ENCODE results near the gene G2E3. TPM values are rescaled to one million over a fixed set of nuclear protein-coding genes. Genes with fewer than 3 reads are reported as not detected.
"Not testable (repeated sequence)": the region's sequence is repeated elsewhere in the genome, so short reads cannot be mapped to it uniquely, and the experiment has no call there.

G2E3 gene
- polyA plus RNA-seq, 1 donor from 2014 or later, result 20.4 TPM

DNA sequence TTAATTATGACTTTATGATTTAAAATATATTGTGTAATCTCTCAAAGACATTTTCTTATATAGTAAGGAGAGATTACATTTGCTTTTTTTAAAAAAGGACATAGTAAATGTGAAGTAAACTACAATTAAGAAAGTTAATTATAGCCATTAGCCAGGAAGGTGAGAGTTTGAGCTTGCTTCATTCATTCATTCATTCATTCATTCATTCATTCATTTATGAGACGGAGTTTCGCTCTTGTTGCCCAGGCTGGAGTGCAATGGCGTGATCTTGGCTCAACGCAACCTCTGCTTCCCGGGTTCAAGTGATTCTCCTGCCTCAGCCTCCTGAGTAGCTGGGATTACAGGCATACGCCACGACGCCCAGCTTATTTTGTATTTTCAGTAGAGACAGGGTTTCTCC is 45.7 kb downstream of the G2E3 start:
- H3K27me3 Mint-ChIP-seq, H3K36me3 Mint-ChIP-seq, H3K27ac Mint-ChIP-seq, H3K9me3 Mint-ChIP-seq, H3K4me3 Mint-ChIP-seq, H3K4me1 Mint-ChIP-seq: not testable (repeated sequence)

DNA sequence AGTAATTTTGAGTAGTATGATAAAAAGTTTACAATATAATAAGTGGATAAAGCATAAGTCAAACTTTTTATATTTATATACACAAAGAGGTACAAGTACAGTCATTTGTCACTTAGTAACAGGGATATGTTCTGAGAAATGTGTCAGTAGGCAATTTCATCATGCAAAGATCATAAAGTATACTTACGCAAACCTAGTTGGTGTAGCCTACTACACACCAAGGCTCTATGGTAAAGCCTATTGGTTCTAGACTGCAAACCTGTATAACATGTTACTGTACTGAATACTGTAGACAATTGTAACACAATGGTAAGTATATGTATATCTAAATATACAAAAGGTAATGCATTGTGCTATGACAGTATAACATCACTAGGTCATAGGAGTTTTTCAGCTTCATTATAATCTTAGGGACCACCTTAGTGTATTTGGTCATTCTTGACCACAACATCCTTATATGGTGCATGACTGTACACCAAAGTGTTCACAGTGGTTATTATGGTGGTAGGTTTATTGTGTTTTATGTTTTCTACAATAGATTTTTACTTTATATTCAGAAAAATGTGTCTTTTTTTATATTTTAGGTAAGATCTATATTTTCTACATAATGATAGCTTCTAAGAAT is 48.3 kb downstream of the G2E3 start:
- Mint-ChIP-seq H3K27me3 (no peaks in the 10 kb centered on the region), H3K36me3 (no peaks in the 10 kb centered on the region), H3K9me3 (no peaks in the 10 kb centered on the region), H3K4me3 (no peak overlapping the region), H3K4me1 (peaks cover 0 to 1% (median 0%) of the 10 kb centered on the region in 3 donors), H3K27ac (no peak overlapping the region)

DNA sequence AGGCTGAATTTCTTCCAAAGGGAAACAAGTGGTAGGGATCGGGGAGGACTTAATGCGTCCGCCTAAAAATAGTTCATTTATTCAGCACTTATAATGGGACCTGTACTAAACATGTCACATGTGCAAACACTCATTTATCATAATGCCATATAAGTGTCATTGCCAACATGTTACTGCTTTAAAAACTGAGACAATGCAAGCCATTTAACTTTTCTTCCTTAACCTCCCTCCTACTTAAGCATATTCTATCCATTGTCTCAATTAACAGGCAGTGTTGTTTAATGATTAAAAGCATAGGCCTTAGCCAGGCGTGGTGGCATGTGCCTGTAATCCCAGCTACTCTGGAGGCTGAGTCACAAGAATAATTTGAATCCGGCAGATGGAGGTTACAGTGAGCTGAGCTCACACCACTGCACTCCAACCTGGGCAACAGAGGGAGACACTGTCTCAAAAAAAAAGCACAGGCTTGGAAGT is 49.6 kb downstream of the G2E3 start:
- no peaks in the 10 kb centered on the region for H3K9me3 Mint-ChIP-seq
- H3K36me3 Mint-ChIP-seq, result peaks cover 2% of the 10 kb centered on the region
- no peaks in the 10 kb centered on the region for H3K27me3 Mint-ChIP-seq
- no peak overlapping the region for H3K4me3 Mint-ChIP-seq
- H3K4me1 Mint-ChIP-seq, result peaks cover 0 to 1% (median 0%) of the 10 kb centered on the region in 3 donors
- H3K27ac Mint-ChIP-seq, result peak overlapping the region in 1 of 3 donors; percentile 16

DNA sequence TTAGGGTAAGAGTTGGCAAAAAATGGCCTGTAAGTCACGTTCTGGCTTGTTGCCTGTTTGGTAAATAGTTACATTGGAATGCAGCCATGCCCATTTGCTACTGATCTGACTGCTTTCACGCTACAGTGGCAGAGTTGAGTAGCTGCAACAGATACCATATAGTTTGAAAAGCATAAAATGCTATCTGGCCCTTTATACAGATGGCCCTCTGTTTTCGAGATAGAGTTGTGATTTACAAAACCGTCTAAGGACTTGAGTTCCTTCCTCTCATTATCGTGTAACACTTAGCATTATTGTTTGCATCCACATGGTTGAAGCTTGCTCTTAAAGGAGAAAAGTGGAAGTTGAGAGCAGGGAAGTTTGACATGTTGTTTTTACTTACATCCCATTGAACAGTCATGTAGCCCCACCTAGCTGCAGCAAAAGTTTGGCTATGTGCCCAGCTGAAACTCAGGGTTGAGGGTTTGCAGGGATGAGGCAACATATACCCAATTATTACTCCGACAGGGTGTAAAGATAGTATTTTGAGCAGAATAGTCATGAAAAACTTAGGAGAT is 51.9 kb downstream of the G2E3 start:
- Mint-ChIP-seq H3K27ac (peak overlapping the region in 1 of 3 donors; percentile 83), H3K27me3 (no peaks in the 10 kb centered on the region), H3K4me3 (no peak overlapping the region), H3K36me3 (peaks cover 2% of the 10 kb centered on the region), H3K4me1 (peaks cover 0 to 1% (median 0%) of the 10 kb centered on the region in 3 donors), H3K9me3 (no peaks in the 10 kb centered on the region)

DNA sequence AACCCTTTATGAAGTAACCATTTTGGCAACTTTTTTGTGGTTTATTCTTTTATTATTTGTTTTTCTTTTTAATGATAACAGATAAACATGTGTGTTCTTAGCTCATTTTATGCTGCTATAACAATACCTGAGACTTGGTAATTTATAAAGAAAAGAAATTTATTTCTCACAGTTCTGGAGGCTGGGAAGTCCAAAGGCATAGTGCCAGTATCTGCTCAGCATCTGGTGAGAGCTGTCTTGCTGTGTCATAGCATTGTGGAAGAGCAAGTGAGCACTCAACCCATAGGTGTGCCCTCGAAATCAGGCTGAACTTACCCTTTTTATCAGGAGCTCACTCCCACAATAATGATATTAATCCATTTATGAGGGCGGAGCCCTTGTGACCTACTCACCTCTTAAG is 55.2 kb downstream of the G2E3 start:
- H3K27ac Mint-ChIP-seq, result no peak overlapping the region
- H3K36me3 Mint-ChIP-seq, result peaks cover 4% of the 10 kb centered on the region
- no peaks in the 10 kb centered on the region for H3K9me3 Mint-ChIP-seq
- no peak overlapping the region for H3K4me3 Mint-ChIP-seq
- H3K4me1 Mint-ChIP-seq, result peaks cover 0 to 1% (median 0%) of the 10 kb centered on the region in 3 donors
- H3K27me3 Mint-ChIP-seq, result no peaks in the 10 kb centered on the region

DNA sequence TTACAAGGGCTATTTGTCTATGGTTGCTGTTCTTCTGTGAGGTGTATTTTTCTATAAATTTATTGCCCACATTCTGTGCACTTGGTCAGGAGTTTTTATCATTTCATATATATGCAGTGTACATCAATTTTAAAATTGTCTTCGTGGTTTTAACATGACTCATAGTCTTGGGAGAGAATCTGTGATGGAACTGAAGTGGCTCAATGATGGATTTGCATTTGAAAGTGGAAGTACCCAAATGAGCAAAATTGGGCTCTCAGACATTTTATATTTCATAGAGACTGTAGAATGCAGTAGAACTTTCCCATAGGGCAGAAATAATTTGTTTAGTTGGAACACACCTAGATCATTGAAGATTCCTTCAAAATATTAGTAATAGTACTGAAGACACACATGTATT is 61.2 kb downstream of the G2E3 start:
- Mint-ChIP-seq H3K4me3 (peak overlapping the region; percentile 23 to 99 (median 63)), H3K4me1 (peaks cover 23 to 37% (median 25%) of the 10 kb centered on the region in 3 donors), H3K9me3 (no peaks in the 10 kb centered on the region), H3K27me3 (no peaks in the 10 kb centered on the region), H3K27ac (peak overlapping the region; percentile 0 to 14 (median 12)), H3K36me3 (peaks cover 1% of the 10 kb centered on the region)

DNA sequence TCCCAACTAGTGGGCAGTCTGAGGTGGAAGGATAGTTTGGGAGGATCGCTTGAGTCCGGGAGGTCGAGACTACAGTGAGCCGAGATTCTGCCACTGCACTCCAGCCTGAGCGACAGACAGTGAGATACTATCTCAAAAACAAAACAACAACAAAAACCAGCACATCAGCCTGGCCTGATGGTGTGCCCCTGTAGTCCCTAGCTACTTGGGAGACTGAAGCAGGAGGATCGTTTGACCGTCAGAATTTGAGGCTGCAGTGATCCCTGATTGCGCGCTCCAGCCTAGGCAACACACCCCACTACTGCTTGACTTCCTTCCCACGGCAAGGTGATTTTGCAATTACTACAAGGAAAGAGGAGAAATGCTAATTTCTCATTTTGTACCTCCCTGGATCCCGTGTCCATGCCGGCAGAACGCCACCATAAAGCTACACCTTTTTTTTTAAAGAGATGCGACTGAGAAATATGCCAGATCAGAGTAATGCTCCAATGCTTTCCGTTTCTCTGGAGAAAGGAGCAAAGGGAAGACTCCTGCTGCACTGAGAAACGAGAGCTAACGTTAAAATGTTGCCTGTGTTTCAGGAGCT is 62.5 kb downstream of the G2E3 start:
- Mint-ChIP-seq H3K27me3 (no peaks in the 10 kb centered on the region), H3K27ac (peak overlapping the region; percentile 88 to 97 (median 95)), H3K9me3 (no peaks in the 10 kb centered on the region), H3K4me1 (peaks cover 23 to 37% (median 27%) of the 10 kb centered on the region in 3 donors), H3K36me3 (peaks cover 1% of the 10 kb centered on the region), H3K4me3 (peak overlapping the region; percentile 96 to 99 (median 97))

DNA sequence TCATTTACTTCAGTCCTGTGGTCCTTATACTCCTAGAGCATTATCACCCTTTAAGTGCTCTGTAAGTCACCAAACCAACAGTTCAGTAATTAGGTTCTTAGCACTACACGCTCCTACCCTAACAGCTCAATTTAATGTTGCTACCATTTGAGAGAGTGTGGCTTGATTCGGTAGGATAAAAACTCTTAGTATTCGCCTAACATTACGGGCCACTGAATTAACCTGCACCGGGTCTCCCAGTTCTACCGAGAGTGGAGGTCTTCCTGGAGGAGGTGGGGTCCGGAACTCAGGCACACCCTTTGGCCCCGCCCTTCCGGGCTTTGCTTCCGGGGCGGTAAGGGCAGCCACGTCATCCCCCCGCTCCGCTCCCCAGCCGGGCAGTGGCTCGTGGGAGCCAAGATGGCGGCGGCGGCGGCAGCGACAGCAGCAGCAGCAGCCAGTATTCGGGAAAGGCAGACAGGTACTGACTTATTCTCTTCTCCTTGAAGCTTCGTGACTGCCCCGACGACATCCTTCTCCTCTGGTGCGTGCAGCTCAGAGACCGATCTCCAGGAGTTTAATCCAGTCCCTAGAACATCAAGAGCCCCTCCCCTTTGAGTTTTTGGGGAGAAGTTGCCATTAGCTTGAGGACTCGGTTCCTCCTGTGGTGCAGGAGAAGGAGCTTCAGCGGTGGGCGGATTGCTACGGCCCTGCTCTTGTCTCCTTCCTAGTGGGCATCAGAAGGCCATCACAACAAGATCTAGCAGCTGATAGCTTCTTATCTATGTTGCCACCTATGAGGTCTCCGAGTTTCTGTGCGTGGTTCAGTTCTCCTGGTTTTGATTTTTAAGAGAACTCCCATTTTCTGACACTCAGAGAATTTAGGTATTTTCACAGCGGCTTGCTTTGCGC is 63.2 kb downstream of the G2E3 start, which contains the start of gene SCFD1:
SCFD1 (plus strand) TSS at position 380 of the 891 bp plus-strand sequence; CDS start at position 400, 20 bp downstream.
- Mint-ChIP-seq H3K4me1 (peaks cover 25 to 41% (median 29%) of the 10 kb centered on the region in 3 donors), H3K36me3 (peaks cover 1% of the 10 kb centered on the region), H3K27me3 (no peaks in the 10 kb centered on the region), H3K27ac (peak within 1 kb of the TSS; percentile 88 to 97 (median 95)), H3K9me3 (no peaks in the 10 kb centered on the region), H3K4me3 (peak within 1 kb of the TSS; percentile 96 to 99 (median 97))

DNA sequence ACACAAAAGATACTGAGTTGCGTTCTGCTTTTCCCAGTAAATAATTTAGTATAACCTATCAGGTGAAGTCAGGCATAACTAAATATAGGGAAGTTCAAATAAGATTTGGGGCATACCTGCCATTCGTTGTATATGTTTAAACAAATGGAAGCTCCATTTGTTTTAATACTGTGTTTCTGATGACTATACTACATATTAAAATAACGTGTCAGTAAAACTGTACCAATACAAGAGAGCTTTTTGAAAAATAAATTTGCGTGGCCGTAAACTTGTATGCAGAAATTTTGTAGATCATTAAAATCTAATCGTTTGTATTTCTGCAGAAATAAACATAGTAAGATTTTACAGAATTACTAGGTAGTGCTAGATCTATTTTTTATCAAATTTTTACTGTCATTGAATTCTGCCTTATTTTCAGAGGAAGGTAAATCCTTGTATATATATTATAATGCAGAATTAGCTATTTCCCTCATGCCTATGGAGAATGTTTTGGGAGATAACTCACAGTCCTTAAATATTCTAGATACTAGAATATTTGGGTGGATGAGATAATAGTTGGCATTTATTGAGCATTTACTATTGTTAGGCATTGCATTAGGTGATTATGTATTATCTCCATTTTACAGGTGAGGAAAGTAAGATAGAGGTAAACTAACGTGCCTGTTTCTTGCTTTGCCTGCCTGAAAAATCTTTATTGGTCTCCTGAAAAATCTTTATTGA is 64.6 kb downstream of the G2E3 start:
- H3K4me3 Mint-ChIP-seq, result peak overlapping the region; percentile 96 to 99 (median 97)
- no peaks in the 10 kb centered on the region for H3K27me3 Mint-ChIP-seq
- peaks cover 32 to 50% (median 37%) of the 10 kb centered on the region in 3 donors for H3K4me1 Mint-ChIP-seq
- peak overlapping the region in 2 of 3 donors; percentile 1 to 16 for H3K27ac Mint-ChIP-seq
- H3K36me3 Mint-ChIP-seq, result no peaks in the 10 kb centered on the region
- H3K9me3 Mint-ChIP-seq, result no peaks in the 10 kb centered on the region

DNA sequence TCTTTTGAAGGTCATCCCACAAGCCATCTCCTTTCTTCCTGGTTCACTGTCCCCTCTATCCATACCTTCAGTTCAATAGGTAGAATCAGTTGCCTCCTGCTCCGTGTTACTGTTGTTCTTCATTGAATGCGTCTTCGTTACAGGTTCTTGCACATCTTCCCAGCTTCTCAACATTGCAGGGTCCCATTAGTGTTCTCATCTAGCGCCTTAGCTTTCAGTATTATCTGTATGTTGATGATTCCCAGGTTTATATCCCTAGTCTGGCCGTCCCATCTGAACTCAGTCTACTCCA is 65.1 kb downstream of the G2E3 start:
- Mint-ChIP-seq H3K9me3 (no peaks in the 10 kb centered on the region), H3K4me1 (peaks cover 33 to 50% (median 37%) of the 10 kb centered on the region in 3 donors), H3K27ac (peak overlapping the region in 1 of 3 donors; percentile 1), H3K36me3 (no peaks in the 10 kb centered on the region), H3K27me3 (no peaks in the 10 kb centered on the region), H3K4me3 (peak overlapping the region; percentile 24 to 99 (median 62))

DNA sequence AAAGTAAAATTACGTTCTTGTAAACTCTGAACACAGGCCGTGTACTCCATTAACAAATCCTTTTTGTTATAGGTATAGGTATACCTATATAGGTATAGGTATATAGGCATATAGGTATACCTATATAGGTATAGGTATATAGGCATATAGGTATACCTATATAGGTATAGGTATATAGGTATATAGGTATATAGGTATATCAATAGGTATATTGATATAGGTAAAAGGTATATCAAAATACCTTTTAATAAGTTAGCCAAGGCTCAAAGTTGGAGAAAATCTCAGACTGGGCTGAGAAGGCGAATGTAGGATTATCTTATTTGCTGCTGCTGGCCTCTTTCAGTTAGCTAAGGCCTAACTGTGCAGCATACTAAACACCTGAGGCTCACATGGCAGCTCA is 66.6 kb downstream of the G2E3 start:
- Mint-ChIP-seq H3K36me3 (no peaks in the 10 kb centered on the region), H3K4me3 (no peak overlapping the region), H3K9me3 (no peaks in the 10 kb centered on the region), H3K4me1 (peaks cover 28 to 44% (median 33%) of the 10 kb centered on the region in 3 donors), H3K27ac (no peak overlapping the region), H3K27me3 (no peaks in the 10 kb centered on the region)

DNA sequence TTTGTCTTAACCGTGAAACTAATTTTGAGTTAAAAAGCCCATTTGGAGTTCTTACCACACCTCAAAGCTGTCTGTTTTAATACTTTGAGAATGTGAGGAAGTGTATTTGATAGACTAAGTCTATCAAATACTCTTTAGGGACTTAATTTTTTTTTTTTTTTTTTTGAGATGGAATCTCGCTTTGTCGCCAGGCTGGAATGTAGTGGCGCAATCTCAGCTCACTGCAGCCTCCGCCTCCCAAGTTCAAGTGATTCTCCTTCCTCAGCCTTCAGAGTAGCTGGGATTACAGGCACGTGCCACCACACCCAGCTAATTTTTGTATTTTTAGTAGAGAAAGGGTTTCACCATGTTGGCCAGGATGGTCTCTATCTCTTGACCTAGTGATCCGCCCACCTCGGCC is 70.5 kb downstream of the G2E3 start:
- H3K4me1 Mint-ChIP-seq, result peaks cover 17 to 20% (median 18%) of the 10 kb centered on the region in 3 donors
- not testable (repeated sequence) for H3K9me3 Mint-ChIP-seq, H3K27ac Mint-ChIP-seq, H3K27me3 Mint-ChIP-seq, H3K4me3 Mint-ChIP-seq, H3K36me3 Mint-ChIP-seq

DNA sequence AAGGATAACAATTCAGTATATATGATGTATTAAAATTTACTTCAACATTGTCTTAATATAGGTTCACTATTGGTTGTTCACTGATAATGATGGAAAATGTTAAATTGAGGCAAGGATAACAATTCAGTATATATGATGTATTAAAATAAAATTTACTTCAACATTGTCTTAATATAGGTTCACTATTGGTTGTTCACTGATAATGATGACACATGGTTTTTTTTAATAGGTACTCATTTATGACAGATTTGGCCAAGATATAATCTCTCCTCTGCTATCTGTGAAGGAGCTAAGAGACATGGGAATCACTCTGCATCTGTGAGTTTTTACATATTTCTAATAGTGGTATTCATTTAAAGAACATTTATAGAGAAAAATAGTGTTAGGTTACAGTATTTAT is 71.3 kb downstream of the G2E3 start:
- Mint-ChIP-seq H3K4me1 (peaks cover 10 to 15% (median 12%) of the 10 kb centered on the region in 3 donors), H3K27ac (no peak overlapping the region), H3K36me3 (no peaks in the 10 kb centered on the region)

DNA sequence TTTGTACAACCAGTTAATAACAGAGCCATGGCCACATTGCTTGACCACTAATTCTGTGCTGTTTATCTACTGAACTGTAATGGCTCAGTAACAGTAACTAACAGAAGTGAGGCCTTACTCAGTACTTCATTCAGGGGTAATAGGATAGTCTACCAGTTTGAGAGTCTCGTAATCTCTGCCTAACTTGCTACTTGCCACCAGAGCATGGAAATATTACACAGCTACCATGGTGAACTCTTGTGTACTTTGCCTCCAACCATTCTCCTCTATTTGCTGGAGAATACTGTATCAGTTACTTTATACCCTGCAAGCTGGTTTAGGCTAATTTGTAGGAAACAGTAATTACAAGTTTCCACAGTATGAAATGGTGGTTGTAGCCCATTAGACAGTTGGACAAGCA is 73.8 kb downstream of the G2E3 start:
- peaks cover 8 to 13% (median 13%) of the 10 kb centered on the region in 3 donors for H3K4me1 Mint-ChIP-seq
- no peaks in the 10 kb centered on the region for H3K36me3 Mint-ChIP-seq
- no peaks in the 10 kb centered on the region for H3K27me3 Mint-ChIP-seq
- H3K4me3 Mint-ChIP-seq, result no peak overlapping the region
- peak overlapping the region in 1 of 3 donors; percentile 35 for H3K27ac Mint-ChIP-seq
- H3K9me3 Mint-ChIP-seq, result no peaks in the 10 kb centered on the region

More for the DNA sequence above, 71.3 kb downstream of the G2E3 start:
- H3K27me3 Mint-ChIP-seq, result no peaks in the 10 kb centered on the region
- no peak overlapping the region for H3K4me3 Mint-ChIP-seq
- no peaks in the 10 kb centered on the region for H3K9me3 Mint-ChIP-seq
